HepG2 (cell line): ENCODE data around the gene YIF1A. TPM values are rescaled to one million over a fixed set of nuclear protein-coding genes. Genes with fewer than 3 reads are reported as not detected.

Source experiments
- ATAC-seq: fragments of 200-7000 bp; cut with Tn5 transposase; 3 replicates; pipeline ENCODE4 v1.9.1; 2020; ENCODE audit warnings: mild to moderate bottlenecking, moderate library complexity
- BruUV-seq: library from RNA; stranded (reverse); fragments of 400-500 nt; replicated peaks from 2 replicates; lab custom pipeline; 2021; lab: Mats Ljungman, UMichigan
- CTCF ChIA-PET: fragments of 300-600 bp; formaldehyde crosslinking; extraction: SDS; loops from one replicate; lab custom pipeline; 2021; ENCODE audit warnings: low total read pairs, inconsistent platforms, low intra/inter-chr PET ratio; lab: Yijun Ruan, JAX
- POLR2A ChIA-PET: fragments of 350-600 bp; sonication (Branson Sonifier 250); formaldehyde crosslinking; loops from one replicate; lab custom pipeline; 2020; ENCODE audit warnings: antibody characterized with exemption, inconsistent platforms; lab: Yijun Ruan, JAX
- DNase-seq: peaks from one replicate; pipeline ENCODE4 v3.0.0-alpha.2; 2015; ENCODE audit warnings: low spot score
- FAIRE-seq: peaks from 3 replicates; lab custom pipeline; 2011; peaks lifted over from hg19 to GRCh38; lab: Jason Lieb, UNC
- H2AFZ ChIP-seq: one replicate; pipeline ENCODE4 v1.6.1; 2011; ENCODE audit warnings: low read length, inconsistent platforms
- H3K27ac ChIP-seq: fragments of 300-600 bp; 3 replicates; pipeline ENCODE4 v1.8.0; 2011; ENCODE audit warnings: mixed run types, mild to moderate bottlenecking, mixed read lengths, low read length, inconsistent platforms; ENCODE audit not compliant: insufficient read depth; ENCODE audit errors: extremely low read length
- H3K27me3 ChIP-seq, 2 experiments: fragments of 200-600 bp in 1 of 2; 2 replicates in 1 of 2; 3 replicates in 1 of 2; pipeline versions ENCODE4 v1.6.0 to v1.8.0; 2011; ENCODE audit warnings: low read length in 2 of 2, mild to moderate bottlenecking in 2 of 2, moderate library complexity in 2 of 2, inconsistent platforms in 1 of 2; ENCODE audit not compliant: insufficient read depth in 2 of 2, control insufficient read depth in 1 of 2
- H3K36me3 ChIP-seq, 2 experiments: fragments of 200-600 bp in 1 of 2; replicated peaks in 1 of 2; 2 replicates in 1 of 2; 3 replicates in 1 of 2; pipeline versions ENCODE4 v1.5.1 to v1.8.0; 2011; ENCODE audit warnings: low read length in 2 of 2, inconsistent platforms in 1 of 2; ENCODE audit not compliant: insufficient read depth in 2 of 2, control insufficient read depth in 1 of 2
- H3K4me1 ChIP-seq: 2 replicates; pipeline ENCODE4 v1.5.1; 2012; ENCODE audit warnings: low read length, inconsistent platforms; ENCODE audit not compliant: insufficient read depth
- H3K4me2 ChIP-seq: 2 replicates; pipeline ENCODE4 v1.6.0; 2011; ENCODE audit warnings: low read depth, low read length, inconsistent platforms
- H3K4me3 ChIP-seq, 3 experiments: fragments of 200-600 bp in 1 of 3; sonication (generic), shearing (Covaris generic) in 1 of 3; replicated peaks in 1 of 3; 2 replicates each; pipeline ENCODE4 v1.5.1; 2011 to 2016; ENCODE audit warnings: low read length in 3 of 3, inconsistent platforms in 2 of 3, low read depth in 2 of 3, mild to moderate bottlenecking in 2 of 3, control low read depth in 1 of 3, mixed read lengths in 1 of 3; ENCODE audit not compliant: insufficient read depth in 1 of 3
- H3K79me2 ChIP-seq: one replicate; pipeline ENCODE4 v1.6.1; 2011; ENCODE audit warnings: low read length, inconsistent platforms; ENCODE audit not compliant: insufficient read depth
- H3K9ac ChIP-seq: 2 replicates; pipeline ENCODE4 v1.6.0; 2011; ENCODE audit warnings: mild to moderate bottlenecking, low read depth, low read length, inconsistent platforms; ENCODE audit not compliant: insufficient read depth
- H3K9me3 ChIP-seq: 2 replicates; pipeline ENCODE4 v1.5.1; 2012; ENCODE audit warnings: mild to moderate bottlenecking, low read length
- H4K20me1 ChIP-seq: 2 replicates; pipeline ENCODE4 v1.6.0; 2011; ENCODE audit warnings: inconsistent platforms, mild to moderate bottlenecking, low read length, moderate library complexity; ENCODE audit not compliant: insufficient read depth
- SAFB2 ChIP-seq: sonication (generic); formaldehyde crosslinking; IDR thresholded peaks from 2 replicates; pipeline ENCODE4 v1.5.1; 2020; ENCODE audit warnings: missing genetic modification reagents, low read depth, mild to moderate bottlenecking, borderline replicate concordance
- SOX6 ChIP-seq, 2 experiments: fragments of 450-650 bp in 1 of 2; sonication (generic) in 1 of 2; formaldehyde crosslinking in 1 of 2; IDR thresholded peaks; 2 replicates each; pipeline versions ENCODE4 v1.4.0 to v1.6.1; 2017 to 2020; ENCODE audit warnings: antibody characterized with exemption in 1 of 2, mild to moderate bottlenecking in 1 of 2, missing genetic modification reagents in 1 of 2
- ZFYVE20 ChIP-seq: sonication (generic); formaldehyde crosslinking; IDR thresholded peaks from 2 replicates; pipeline ENCODE4 v1.8.0; 2023; ENCODE audit warnings: low read depth, mild to moderate bottlenecking, moderate library complexity, missing genetic modification reagents, borderline replicate concordance
- ZNF558 ChIP-seq: sonication (generic); formaldehyde crosslinking; IDR thresholded peaks from 2 replicates; pipeline ENCODE4 v1.9.0; 2022; ENCODE audit warnings: mild to moderate bottlenecking, missing genetic modification reagents, borderline replicate concordance
- ZNF564 ChIP-seq: sonication (generic); formaldehyde crosslinking; IDR thresholded peaks from 2 replicates; pipeline ENCODE4 v1.8.1; 2023; ENCODE audit warnings: mild to moderate bottlenecking, missing genetic modification reagents
- ZNF841 ChIP-seq: sonication (generic); formaldehyde crosslinking; IDR thresholded peaks from 2 replicates; pipeline ENCODE4 v1.8.1; 2023; ENCODE audit warnings: missing genetic modification reagents, borderline replicate concordance
- ZNF891 ChIP-seq: sonication (generic); formaldehyde crosslinking; IDR thresholded peaks from 2 replicates; pipeline ENCODE4 v1.5.0; 2020; ENCODE audit warnings: mild to moderate bottlenecking, missing genetic modification reagents
- WGBS: methylation state at CpG from one replicate; pipeline ENCODE4 v1.1.6; 2017; ENCODE audit warnings: low lambda C conversion rate; 5-methylcytosine and 5-hydroxymethylcytosine counted together
- in situ Hi-C: cut with HindIII; loops from 2 replicates; pipeline ENCODE4 v1.10.0; 2017; ENCODE audit warnings: low pct_unique_long_range_greater_than_20kb; ENCODE audit not compliant: extremely low pct_ligation_motif_present
- intact Hi-C: fragments of 100-400 bp; cut with micrococcal nuclease; formaldehyde crosslinking; loops from one replicate; pipeline ENCODE4 v1.10.0; 2022; ENCODE audit not compliant: unreplicated experiment
- polyA plus RNA-seq, 8 experiments: library from polyadenylated mRNA; depleted of rRNA in 3 of 8; stranded (reverse) in 7 of 8; unstranded in 1 of 8; fragments of >200 nt; fragmentation: Illumina TruSeq in 4 of 8; extraction: Trizol in 4 of 8; gene quantifications; 2 replicates each; pipeline versions ENCODE4 v1.2.1 to v1.2.3, GENCODE V29; 2011 to 2016; ENCODE audit warnings: low read depth in 4 of 8, missing spikeins in 1 of 8, mixed read lengths in 1 of 8; ENCODE audit not compliant: insufficient read depth in 1 of 8
- total RNA-seq, 5 experiments: library from RNA; depleted of rRNA; stranded (reverse); fragments of >200 nt; fragmentation: Illumina TruSeq; extraction: Trizol; gene quantifications; 2 replicates each; pipeline ENCODE4 v1.2.3, GENCODE V29; 2016; ENCODE audit warnings: low read depth in 1 of 5
- TF ChIP-seq, protein P1 (sequence below): sonication (generic); formaldehyde crosslinking; conservative IDR thresholded peaks from 2 replicates; pipeline ENCODE4 v1.4.0; 2020; ENCODE audit warnings: mild to moderate bottlenecking, missing genetic modification reagents, moderate library complexity
- TF ChIP-seq, protein P2 (sequence below): IDR thresholded peaks from 2 replicates; pipeline ENCODE4 v1.6.1; 2016; ENCODE audit warnings: missing compliant biosample characterization, missing genetic modification reagents, borderline replicate concordance
- TF ChIP-seq, protein P3 (sequence below): sonication (generic); formaldehyde crosslinking; IDR thresholded peaks from 2 replicates; pipeline ENCODE4 v1.4.0; 2020; ENCODE audit warnings: mild to moderate bottlenecking, missing genetic modification reagents

Gene YIF1A
- total and polyA plus RNA-seq, 2 of the 13 experiments (the other 11 are each of a cell fraction or from before 2014, with no cell fraction given), result 133 to 145 TPM

DNA sequence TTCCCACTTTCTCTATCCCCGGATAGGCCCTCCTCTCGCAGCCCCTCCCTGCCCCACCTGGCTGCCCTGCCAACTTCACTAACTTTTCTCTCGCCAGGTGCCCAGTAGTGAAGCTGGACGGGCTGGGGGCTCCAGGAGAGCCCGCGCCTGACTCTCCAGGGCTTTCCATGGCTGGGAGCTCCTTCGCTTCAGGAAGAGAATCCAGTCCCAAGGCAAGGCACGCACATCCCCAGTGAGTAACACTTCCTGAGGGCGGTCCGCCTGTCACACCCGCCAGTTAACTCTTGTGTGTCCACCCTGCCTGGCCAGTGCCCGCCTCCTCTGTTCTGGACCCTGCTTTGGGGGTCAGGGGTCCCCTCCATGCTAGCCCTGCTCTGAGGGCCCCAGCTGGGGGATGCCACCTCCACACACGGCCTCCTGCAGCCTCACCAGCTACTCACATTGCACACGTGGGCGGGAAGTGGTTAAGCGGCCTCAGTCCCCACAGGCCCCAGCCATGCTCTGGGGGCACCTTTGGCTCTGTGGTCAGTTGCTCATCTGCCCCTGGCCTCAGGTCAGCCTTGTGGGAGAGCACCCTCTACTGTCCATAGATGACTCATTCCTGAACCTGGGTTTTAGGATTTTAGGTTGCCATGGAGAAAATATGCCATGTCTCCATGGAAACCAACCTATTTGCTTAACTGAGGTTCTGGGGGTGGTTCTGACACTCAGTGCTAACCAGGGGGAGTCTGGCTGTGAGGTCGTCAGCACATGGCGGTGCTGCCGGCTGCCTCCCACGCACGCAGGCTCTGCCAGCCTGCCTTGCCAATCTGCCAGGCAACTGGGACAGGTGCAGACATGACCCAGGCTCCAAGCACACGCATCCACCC, 47.5 kb upstream of the YIF1A start, which contains the start of gene RIN1 (continued):
- TF ChIP-seq, protein P1, sequence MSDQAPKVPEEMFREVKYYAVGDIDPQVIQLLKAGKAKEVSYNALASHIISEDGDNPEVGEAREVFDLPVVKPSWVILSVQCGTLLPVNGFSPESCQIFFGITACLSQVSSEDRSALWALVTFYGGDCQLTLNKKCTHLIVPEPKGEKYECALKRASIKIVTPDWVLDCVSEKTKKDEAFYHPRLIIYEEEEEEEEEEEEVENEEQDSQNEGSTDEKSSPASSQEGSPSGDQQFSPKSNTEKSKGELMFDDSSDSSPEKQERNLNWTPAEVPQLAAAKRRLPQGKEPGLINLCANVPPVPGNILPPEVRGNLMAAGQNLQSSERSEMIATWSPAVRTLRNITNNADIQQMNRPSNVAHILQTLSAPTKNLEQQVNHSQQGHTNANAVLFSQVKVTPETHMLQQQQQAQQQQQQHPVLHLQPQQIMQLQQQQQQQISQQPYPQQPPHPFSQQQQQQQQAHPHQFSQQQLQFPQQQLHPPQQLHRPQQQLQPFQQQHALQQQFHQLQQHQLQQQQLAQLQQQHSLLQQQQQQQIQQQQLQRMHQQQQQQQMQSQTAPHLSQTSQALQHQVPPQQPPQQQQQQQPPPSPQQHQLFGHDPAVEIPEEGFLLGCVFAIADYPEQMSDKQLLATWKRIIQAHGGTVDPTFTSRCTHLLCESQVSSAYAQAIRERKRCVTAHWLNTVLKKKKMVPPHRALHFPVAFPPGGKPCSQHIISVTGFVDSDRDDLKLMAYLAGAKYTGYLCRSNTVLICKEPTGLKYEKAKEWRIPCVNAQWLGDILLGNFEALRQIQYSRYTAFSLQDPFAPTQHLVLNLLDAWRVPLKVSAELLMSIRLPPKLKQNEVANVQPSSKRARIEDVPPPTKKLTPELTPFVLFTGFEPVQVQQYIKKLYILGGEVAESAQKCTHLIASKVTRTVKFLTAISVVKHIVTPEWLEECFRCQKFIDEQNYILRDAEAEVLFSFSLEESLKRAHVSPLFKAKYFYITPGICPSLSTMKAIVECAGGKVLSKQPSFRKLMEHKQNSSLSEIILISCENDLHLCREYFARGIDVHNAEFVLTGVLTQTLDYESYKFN (CRISPR knock-in tag), result peak; percentile 89
- TF ChIP-seq SOX6 (IDR thresholded peaks at IDR 0.05) (no peak), SOX6 (CRISPR knock-in tag; IDR thresholded peaks at IDR 0.05) (peak; percentile 67)

DNA sequence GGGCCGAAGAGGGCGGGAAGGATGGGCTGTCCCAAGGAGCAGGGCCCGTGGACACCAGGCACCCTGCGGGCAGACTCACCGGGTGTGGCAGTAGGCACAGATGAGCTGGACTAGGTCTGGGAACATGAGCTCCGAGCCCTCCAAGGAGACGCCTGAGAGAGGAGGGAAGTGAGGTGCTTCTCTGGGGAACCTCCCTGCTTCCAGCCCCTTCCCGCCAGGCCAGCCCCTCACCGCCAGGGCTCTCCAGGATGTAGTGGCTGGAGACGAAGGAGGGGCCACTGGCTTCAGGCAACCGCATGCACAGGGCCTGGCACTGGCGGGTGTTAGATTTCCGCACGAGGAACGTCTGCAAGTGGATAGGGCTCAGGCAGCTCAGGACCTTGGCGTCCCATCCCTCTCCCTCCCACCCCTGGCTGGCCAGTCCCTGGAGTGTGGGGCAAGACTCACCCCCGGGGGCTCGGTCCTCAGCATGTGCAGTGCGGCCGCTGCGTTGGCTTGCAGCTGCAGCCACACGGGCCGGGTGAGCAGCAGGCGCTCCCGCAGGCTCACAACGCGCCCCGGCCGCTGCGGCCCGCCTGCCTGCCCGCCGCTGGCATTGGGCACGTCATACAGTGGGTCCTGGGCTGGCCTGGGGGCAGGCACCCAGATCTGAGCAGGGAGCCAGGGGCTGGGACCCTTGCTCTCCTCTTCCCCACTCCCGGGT, 46.7 kb upstream of the YIF1A start:
- in situ Hi-C loops, result no loop called here
- Histone ChIP-seq H4K20me1 (no peaks in the 10 kb centered on the region), H3K4me2 (peak overlapping the region; percentile 87), H3K36me3 (peaks cover 5 to 15% of the 10 kb centered on the region in 2 experiments; a peak in 3 of 5 replicates), H3K9ac (peak overlapping the region; percentile 67), H3K27me3 (no peaks in the 10 kb centered on the region), H3K4me1 (peaks cover 19% of the 10 kb centered on the region), H3K79me2 (no peaks in the 10 kb centered on the region), H2AFZ (no peak overlapping the region), H3K9me3 (no peaks in the 10 kb centered on the region), H3K4me3 (peak overlapping the region; percentile 64 to 79 (median 70)), H3K27ac (peak overlapping the region; percentile 63)
- FAIRE-seq (no peak), ATAC-seq (peak; percentile 55), DNase-seq (no peak)
- intact Hi-C loops, result loop anchor here (1.0 kb wide), 1 partner anchor 23 kb away; no protein-coding TSS in a partner anchor
- ChIA-PET POLR2A (interaction anchor here (0.7 to 3.6 kb wide), 14 partner anchors 9 to 103 kb away, joined by 3 to 59 read pairs (median 4); partner anchors contain the start of genes B4GAT1, BRMS1, CD248 and SLC29A2), CTCF (interaction anchor here (1.2 to 2.1 kb wide), 3 partner anchors 14 to 113 kb away, joined by 4 to 32 read pairs (median 5); no protein-coding TSS in a partner anchor)
- BruUV-seq, result no TSS peak
- 28% methylated on average over 5 of the region's 35 CpGs for WGBS
- 0 out of 2 replicates have a peak, but pooled peaks have one; percentile 2 for TF ChIP-seq ZNF558 (CRISPR knock-in tag)
- TF ChIP-seq, protein P2, sequence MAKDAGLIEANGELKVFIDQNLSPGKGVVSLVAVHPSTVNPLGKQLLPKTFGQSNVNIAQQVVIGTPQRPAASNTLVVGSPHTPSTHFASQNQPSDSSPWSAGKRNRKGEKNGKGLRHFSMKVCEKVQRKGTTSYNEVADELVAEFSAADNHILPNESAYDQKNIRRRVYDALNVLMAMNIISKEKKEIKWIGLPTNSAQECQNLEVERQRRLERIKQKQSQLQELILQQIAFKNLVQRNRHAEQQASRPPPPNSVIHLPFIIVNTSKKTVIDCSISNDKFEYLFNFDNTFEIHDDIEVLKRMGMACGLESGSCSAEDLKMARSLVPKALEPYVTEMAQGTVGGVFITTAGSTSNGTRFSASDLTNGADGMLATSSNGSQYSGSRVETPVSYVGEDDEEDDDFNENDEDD (CRISPR knock-in tag), result 0 out of 2 replicates have a peak, but pooled peaks have one; percentile 31
- TF ChIP-seq ZNF841 (CRISPR knock-in tag), result no peak
- 0 out of 2 replicates have a peak, but pooled peaks have one; percentile 11 for TF ChIP-seq SAFB2
- 0 out of 2 replicates have a peak, but pooled peaks have one; percentile 61 for TF ChIP-seq ZNF564 (CRISPR knock-in tag)
- TF ChIP-seq, protein P3, sequence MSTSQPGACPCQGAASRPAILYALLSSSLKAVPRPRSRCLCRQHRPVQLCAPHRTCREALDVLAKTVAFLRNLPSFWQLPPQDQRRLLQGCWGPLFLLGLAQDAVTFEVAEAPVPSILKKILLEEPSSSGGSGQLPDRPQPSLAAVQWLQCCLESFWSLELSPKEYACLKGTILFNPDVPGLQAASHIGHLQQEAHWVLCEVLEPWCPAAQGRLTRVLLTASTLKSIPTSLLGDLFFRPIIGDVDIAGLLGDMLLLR (CRISPR knock-in tag), result 0 out of 2 replicates have a peak, but pooled peaks have one; percentile 6
- TF ChIP-seq ZFYVE20, result peak; percentile 60; the same call in 1 of the 2 replicates
- TF ChIP-seq ZNF891, result peak; percentile 55; the same call in 1 of the 2 replicates
